Ureter (tissue), 1 donor: ENCODE data around the gene OR1D5. TPM values are rescaled to one million over a fixed set of nuclear protein-coding genes. Genes with fewer than 3 reads are reported as not detected.

Experiments used
- DNase-seq: peaks from one replicate; pipeline ENCODE4 v3.0.0-alpha.2; 2020; ENCODE audit warnings: low spot score
- total RNA-seq: library from RNA; stranded (reverse); gene quantifications from one replicate; pipeline ENCODE4 v1.2.4, GENCODE V29; 2023
- donor health status: DM: yes; HTN: yes; CAD: no.

The OR1D5 gene
- total RNA-seq, 1 donor from 2014 or later, result not detected

- peak; percentile 40 for DNase-seq
Measured at GRCh38 chr17:3032258-3033247, 30.9 kb downstream of the OR1D5 start.

- peak; percentile 33 for DNase-seq
Measured at GRCh38 chr17:3030852-3031470, 32.4 kb downstream of the OR1D5 start.

- peak; percentile 15 for DNase-seq
Measured at GRCh38 chr17:3030096-3030495, 33.3 kb downstream of the OR1D5 start.

GRCh38 chr17:3029213-3029913 is 34.0 kb downstream of the OR1D5 start:
- DNase-seq, result peak; percentile 26

- no peak for DNase-seq
Measured at GRCh38 chr17:3027786-3028532, 35.4 kb downstream of the OR1D5 start.

- DNase-seq, result no peak
Measured at GRCh38 chr17:3026856-3027751, 36.3 kb downstream of the OR1D5 start.

GRCh38 chr17:3026125-3026855 is 37.1 kb downstream of the OR1D5 start:
- no peak for DNase-seq

- DNase-seq, result no peak
Measured at GRCh38 chr17:3025421-3026124, 37.8 kb downstream of the OR1D5 start.

GRCh38 chr17:3024346-3024745 is 39.1 kb downstream of the OR1D5 start:
- DNase-seq, result no peak

- DNase-seq, result no peak
Measured at GRCh38 chr17:3022197-3022596, 41.2 kb downstream of the OR1D5 start.

- DNase-seq, result no peak
Measured at GRCh38 chr17:3020381-3020780, 43.0 kb downstream of the OR1D5 start.

- DNase-seq, result no peak
Measured at GRCh38 chr17:3019761-3020160, 43.6 kb downstream of the OR1D5 start.

- no peak for DNase-seq
Measured at GRCh38 chr17:3017936-3018335, 45.5 kb downstream of the OR1D5 start.

GRCh38 chr17:3015890-3016289 is 47.5 kb downstream of the OR1D5 start:
- no peak for DNase-seq

GRCh38 chr17:3012926-3013581 is 50.4 kb downstream of the OR1D5 start:
- no peak for DNase-seq
